Thyroid gland (tissue), 4 donors: Measurements from ENCODE around the gene KIF18B.

Source experiments
- POLR2A ChIP-seq, 2 donors: fragments of 450-650 bp; IDR thresholded peaks; one replicate each; pipeline ENCODE4 v1.6.1; 2017; ENCODE audit warnings: antibody characterized with exemption in 2 of 2, mild to moderate bottlenecking in 2 of 2, moderate library complexity in 1 of 2
- TF ChIP-seq, protein P1 (sequence below), 6 experiments: fragments of 200-600 bp in 3 of 6; fragments of 450-650 bp in 3 of 6; sonication (generic) in 3 of 6; IDR thresholded peaks; one replicate each; pipeline ENCODE4 v1.5.1; 2016 to 2019; ENCODE audit warnings: antibody characterized with exemption in 6 of 6, mild to moderate bottlenecking in 2 of 6, inconsistent platforms in 1 of 6, moderate library complexity in 1 of 6

DNA sequence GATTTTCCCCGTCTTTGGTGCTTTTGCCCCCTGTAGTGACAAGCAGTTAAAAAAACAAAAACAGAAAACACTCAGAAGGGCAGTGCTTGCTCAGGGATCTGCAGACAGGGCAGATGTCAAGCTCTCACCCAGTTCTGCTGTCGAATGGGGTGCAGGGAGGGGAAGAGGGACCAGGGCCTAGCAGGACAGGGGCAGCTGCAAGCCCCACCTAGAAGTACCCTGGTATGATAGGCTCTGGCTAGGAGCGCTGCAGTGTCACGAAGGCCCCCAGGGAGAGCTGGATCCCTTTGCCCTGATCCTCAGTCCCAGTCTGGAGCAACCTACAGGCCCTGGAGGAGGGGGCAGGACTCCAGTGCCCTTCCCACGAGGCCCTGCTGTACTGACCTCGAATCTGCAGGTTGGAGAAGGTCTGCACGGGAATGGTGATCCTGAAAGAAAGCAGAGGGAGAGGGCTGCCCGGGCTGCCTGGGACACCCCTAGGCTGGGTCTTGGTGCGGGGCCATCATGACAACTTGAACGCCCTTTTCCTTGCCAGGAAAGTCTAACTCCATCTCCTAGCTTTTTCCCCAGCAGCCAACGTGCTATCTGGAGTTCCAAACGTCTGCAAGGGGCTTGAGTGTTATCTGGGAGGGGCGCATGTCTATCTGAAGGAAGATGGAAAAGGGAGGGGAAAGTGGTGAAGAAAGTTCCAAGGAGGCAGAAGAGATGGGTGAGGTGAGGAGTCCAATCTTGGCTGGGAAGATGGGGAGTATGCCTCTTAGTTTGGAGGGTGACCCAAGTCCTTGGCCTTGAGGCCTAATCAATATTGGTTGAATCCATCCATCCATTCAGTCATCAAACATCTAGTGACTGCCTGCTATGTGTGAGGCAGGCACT is 37.1 kb downstream of the KIF18B start:
- TF ChIP-seq POLR2A (IDR thresholded peaks at IDR 0.05) = no peak
- TF ChIP-seq, protein P1, sequence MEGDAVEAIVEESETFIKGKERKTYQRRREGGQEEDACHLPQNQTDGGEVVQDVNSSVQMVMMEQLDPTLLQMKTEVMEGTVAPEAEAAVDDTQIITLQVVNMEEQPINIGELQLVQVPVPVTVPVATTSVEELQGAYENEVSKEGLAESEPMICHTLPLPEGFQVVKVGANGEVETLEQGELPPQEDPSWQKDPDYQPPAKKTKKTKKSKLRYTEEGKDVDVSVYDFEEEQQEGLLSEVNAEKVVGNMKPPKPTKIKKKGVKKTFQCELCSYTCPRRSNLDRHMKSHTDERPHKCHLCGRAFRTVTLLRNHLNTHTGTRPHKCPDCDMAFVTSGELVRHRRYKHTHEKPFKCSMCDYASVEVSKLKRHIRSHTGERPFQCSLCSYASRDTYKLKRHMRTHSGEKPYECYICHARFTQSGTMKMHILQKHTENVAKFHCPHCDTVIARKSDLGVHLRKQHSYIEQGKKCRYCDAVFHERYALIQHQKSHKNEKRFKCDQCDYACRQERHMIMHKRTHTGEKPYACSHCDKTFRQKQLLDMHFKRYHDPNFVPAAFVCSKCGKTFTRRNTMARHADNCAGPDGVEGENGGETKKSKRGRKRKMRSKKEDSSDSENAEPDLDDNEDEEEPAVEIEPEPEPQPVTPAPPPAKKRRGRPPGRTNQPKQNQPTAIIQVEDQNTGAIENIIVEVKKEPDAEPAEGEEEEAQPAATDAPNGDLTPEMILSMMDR (IDR thresholded peaks at IDR 0.05) = no peak
